Measurements from ENCODE around the gene CTBP1.

DNA sequence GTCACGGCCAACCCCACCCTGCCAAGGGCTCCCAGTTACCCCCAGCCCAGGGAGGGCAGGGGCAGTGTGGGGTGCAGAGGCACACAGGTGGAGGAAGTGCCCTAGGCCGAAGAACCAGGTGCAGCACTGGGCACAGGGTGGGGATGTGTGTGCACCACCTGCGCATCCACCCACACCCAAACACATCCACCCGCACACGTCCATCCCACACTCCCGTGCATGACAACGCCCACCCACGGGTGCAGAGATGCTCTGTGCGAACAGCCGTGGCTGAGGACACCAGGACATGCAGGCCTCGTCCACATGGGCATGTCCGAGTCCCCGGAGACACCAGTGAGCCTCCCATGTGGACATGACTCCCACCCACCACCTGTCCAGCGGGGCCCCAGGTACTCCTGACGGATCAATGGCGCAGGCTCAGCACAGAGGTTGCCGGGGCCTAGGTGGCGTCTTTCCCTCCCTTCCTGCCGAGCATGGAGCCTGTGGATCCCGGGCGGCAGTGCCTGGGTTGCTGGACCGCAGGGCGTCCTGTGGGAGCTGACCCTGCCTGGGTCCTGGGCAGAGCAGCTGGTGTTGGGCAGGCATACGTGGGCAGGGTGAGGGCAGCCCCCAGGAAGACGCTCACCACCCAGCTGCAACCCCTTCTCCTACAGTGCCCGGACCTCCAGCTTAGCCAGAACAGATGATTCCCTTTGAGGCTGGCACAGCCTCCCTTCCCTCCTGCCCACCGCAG is 19.6 kb downstream of the CTBP1 start:
- TF ChIP-seq EZH2phosphoT487 (IDR thresholded peaks at IDR 0.05; ENCODE audit: low read depth), result no peak
- TF ChIP-seq, protein P1, sequence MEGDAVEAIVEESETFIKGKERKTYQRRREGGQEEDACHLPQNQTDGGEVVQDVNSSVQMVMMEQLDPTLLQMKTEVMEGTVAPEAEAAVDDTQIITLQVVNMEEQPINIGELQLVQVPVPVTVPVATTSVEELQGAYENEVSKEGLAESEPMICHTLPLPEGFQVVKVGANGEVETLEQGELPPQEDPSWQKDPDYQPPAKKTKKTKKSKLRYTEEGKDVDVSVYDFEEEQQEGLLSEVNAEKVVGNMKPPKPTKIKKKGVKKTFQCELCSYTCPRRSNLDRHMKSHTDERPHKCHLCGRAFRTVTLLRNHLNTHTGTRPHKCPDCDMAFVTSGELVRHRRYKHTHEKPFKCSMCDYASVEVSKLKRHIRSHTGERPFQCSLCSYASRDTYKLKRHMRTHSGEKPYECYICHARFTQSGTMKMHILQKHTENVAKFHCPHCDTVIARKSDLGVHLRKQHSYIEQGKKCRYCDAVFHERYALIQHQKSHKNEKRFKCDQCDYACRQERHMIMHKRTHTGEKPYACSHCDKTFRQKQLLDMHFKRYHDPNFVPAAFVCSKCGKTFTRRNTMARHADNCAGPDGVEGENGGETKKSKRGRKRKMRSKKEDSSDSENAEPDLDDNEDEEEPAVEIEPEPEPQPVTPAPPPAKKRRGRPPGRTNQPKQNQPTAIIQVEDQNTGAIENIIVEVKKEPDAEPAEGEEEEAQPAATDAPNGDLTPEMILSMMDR (IDR thresholded peaks at IDR 0.05; ENCODE audit: low read depth, low read length), result no peak
